ENCODE results near the gene MAD1L1.
"Not testable (repeated sequence)": the region's sequence is repeated elsewhere in the genome, so short reads cannot be mapped to it uniquely, and the experiment has no call there.

MAD1L1 gene

DNA sequence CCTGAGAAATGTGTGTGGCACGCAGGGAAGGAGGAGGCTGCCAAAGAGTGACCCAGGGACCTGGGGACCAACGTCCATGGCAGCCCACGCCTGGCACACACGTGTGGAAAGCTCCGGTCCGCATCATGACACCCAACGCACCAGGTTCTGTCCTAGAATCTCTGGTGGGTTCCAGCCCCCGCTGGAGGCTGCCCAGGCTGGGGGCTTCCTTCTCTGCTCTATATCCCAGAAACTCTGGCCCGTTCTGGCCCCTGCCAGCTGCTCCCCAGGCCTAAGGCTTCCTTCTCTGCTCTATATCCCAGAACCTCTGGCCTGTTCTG, 300.8 kb downstream of the MAD1L1 start:
- no peak for DNase-seq

DNA sequence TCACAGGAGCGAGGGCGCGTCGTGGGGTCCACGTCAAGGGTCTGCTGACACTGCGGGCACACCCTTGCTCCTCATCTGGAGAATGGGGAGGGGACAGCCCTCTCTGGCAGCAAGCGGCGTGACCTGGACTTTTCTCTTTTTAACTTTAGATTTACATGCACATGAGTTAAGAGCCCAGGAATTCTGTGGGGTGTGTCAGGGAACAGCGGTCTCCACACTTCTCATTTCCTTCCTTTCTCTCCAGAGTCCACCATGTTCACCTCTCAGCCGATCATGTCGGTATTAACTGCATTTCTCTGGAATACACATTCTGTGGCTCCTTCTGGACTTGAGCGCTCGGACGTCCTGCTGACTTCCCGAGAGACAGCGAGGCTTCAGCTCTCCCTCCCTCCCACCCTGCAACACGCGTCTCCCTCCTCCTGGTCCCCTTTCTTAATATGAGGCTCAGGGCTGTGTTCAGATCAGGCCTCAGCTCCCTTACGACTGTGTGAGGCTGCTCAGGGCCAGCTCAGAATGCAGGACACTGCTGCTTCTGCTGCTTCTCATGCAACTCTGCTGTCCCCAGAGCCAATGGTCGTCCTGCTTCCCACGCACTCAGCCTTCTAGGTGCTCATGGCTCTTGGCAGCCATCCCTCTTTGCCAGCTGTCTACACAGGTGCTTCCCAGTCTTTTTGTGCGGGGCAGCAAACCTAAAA, 301.3 kb downstream of the MAD1L1 start:
- no peak for DNase-seq

DNA sequence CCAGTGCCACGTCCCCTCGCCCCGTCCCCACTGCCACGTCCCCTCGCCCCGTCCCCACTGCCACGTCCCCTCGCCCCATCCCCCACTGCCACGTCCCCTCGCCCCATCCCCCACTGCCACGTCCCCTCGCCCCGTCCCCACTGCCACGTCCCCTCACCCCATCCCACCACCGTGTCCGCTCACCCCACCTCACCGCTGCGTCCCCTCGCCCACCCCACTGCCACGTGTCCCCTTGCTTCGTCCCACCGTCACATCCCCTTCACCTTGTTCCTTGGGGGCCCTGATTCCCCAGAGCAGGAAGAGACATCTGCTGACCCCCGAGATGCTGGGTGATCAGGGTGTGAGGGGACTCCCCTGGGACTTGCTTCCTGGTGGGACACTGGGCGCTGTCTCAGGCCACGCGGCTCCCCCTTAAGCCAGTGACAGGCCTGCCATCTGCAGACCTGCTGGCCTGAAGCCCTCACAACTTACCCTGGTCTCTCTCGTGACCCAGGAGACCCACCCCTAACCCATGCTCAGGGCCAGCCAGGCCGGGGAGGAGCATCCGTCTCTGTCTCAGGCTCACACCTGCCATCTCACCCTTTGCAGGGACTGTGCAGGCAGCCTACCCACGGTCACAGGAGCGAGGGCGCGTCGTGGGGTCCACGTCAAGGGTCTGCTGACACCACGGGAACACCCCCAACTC, 302.2 kb downstream of the MAD1L1 start:
- DNase-seq = no peak

DNA sequence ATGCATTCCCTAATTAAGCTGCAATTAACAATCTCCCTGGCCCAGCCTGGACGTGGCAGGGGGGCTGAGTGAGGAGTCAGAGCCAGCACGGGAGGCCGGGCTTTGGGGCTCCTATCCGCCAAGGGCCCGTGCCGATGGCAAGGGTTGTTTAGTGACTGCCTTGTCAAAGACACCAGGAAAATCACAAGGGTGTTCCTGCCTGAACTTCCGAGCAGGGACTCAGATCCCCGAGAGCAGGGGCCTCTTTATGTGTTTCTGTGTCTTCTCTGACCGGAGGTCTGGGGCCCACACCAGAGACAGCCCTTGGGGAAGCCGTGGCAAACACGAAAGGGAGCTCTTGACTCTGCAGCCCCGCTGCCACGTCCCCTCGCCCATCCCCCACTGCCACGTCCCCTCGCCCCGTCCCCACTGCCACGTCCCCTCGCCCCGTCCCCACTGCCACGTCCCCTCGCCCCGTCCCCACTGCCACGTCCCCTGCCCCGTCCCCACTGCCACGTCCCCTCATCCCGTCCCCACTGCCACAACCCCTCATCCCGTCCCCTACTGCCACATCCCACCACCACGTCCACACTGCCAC, 303.3 kb downstream of the MAD1L1 start:
- DNase-seq = not testable (repeated sequence)

DNA sequence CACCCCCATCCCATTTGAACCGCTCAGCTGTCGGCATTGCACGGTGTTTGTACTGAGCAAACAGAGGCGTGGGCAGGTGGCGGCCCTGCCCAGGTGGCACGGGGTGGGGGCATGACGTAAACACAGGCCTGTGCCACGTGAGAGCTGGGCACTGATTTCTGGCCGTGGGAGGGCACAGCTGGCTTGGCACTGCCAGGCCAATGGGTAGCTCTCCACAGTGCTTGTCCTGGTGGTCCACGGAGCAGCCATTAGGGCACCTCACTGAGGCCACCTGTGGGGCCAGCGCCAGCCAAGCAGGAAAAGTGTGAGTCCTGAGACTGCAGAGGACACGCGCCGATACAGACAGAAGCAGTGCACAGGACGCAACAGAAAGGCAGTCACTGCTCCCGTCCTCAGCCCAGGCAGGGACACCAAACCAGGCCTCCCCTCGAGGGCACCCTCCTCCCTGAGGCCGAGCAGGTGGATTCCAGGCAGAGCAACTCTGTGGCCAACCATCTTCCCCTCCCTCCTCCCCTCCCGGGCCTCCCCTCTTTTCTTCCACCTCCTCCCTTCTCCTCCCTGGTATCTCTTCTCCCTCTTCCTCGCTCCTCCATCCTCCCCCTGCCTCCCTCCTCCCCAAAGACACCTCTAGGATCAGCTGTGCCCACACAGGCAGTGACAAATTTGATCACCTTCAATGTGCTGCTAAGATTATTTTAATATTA, 303.9 kb downstream of the MAD1L1 start:
- no peak for DNase-seq

DNA sequence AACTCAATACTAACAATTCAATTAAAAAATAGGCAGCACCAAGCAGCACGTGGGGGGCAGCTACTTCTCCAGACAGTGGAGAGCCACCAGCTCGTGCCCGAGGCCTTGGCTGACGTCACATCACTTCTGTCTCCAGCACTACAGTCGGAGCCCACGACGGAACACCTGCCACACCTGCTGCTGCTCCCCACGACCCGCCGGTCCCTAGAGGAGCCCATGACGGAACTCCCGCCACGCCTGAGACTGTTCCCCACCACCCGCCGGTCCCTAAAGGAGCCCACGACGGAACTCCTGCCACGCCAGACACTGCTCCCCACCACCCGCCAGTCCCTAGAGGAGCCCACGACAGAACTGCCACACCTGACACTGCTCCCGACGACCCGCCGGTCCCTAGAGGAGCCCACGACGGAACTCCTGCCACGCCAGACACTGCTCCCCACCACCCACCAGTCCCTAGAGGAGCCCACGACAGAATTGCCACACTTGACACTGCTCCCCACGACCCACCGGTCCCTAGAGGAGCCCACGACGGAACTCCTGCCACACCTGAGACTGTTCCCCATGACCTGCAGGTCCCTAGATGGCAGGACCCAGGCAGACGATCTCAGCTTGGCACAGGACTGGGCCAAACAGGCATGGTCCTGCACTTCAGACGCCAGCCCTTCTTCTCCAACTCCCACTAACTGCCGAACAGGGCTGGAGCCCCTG, 304.7 kb downstream of the MAD1L1 start:
- DNase-seq = no peak

- no peak for DNase-seq
These were observed 305.8 kb downstream of the MAD1L1 start for GRCh38 chr7:1926908-1927306.

GRCh38 chr7:1925973-1926907, 306.5 kb downstream of the MAD1L1 start:
- DNase-seq = peak; percentile 54

DNA sequence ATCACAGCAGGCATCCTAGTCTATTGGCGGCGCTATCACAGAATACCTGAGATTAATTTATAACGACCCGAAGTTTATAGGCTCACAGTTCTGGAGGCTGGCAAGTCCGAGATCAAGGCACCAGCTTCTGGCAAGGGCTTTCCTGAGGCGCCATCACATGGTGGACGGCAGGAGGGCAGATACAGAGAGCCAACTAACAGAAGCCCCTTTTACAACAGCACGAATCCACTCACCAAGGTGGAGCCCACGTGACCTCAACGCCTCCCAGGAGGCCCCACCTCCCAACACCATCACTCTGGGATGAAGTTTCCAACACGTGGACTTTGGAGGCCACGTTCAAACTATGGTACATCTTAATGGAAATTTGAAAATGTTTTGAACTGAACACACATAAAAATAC, 307.4 kb downstream of the MAD1L1 start:
- DNase-seq = peak; percentile 77

DNA sequence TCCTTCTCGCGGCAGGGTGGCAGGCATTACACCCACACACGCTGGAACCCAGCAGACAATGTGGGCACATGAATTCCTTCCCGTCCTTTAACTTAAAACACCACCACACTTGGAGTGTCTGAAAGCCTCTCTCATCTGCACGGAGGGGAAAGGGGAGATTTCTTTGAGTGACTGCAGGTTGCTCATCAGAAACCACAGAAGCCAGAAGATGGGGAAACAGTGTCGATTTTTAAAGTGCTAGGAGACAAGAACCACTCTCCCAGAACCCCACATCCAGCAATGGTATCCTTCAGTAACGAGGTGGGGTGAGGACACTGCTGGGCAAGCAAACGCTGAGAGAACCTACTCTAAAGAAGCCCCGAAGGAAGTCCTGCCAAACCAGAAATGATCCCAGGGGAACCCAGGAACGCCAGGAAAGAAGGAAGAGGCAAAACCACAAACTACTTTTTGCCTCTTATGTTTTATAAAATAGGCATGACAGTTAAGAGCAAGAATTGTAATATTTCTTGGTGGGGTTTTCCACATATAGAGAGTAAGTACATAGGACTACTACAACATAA, 308.4 kb downstream of the MAD1L1 start:
- DNase-seq = peak; percentile 76

- DNase-seq = no peak
These were observed 309.1 kb downstream of the MAD1L1 start for GRCh38 chr7:1923409-1924257.

GRCh38 chr7:1922870-1923236, 309.9 kb downstream of the MAD1L1 start:
- DNase-seq = no peak

DNA sequence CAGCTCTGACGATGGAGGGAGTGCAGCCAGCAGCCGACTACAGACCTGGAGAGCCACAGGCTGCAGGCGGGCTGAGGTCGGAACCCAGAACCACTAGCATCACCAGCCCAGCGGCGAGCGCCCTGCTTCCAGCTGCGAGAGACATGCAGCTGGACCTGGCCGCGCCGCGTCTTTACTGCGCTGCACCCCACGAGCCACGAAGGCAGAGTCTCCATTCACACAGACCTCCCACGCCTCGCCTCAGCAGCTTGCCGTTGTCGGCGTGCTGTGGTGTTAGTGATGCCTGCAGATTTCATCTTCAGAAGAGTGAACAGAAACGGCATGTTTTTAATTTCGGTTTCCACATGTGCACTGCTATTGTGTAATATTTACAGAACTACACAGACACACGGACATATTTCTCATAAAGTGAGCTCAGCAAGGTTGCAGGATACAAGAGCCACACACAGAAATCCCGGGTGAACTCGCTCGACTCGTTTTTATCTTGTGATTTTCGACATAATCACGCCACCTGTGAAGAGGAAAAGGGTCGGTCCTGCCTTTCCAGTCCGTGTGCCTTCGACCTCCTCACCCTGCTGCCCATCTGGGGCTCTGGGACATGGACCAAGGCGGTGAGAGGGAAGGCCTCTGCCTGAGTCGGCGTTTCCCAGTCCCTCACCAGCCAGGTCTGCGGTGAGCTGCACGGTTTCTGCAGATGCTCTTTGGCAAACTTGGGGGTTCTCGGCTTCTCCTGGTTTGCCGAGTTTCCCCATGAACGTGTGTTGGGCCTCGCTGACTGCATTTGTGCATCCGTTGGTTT, 310.5 kb downstream of the MAD1L1 start:
- DNase-seq = no peak

GRCh38 chr7:1920881-1921280, 311.9 kb downstream of the MAD1L1 start:
- no peak for DNase-seq

DNA sequence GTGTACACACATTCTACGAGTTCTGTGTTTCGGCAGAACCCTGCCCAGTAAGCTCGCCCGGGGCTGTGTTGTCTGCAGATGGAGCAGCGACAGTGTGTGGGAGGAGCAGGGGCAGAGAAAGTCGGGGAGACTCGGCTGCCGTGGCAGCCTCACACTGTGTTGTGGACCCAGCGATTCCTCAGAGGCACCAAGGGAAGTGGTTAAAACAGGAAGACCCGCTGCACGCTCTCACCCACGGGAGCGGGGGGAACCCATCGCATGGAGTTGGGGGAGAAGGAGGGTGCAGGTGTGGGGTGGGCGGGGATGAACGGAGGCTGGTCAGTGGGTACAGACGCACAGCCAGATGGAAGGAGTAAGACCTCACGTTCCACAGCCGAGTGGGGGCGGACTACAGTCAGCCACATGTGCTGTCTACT, 312.5 kb downstream of the MAD1L1 start:
- DNase-seq = peak; percentile 73

DNA sequence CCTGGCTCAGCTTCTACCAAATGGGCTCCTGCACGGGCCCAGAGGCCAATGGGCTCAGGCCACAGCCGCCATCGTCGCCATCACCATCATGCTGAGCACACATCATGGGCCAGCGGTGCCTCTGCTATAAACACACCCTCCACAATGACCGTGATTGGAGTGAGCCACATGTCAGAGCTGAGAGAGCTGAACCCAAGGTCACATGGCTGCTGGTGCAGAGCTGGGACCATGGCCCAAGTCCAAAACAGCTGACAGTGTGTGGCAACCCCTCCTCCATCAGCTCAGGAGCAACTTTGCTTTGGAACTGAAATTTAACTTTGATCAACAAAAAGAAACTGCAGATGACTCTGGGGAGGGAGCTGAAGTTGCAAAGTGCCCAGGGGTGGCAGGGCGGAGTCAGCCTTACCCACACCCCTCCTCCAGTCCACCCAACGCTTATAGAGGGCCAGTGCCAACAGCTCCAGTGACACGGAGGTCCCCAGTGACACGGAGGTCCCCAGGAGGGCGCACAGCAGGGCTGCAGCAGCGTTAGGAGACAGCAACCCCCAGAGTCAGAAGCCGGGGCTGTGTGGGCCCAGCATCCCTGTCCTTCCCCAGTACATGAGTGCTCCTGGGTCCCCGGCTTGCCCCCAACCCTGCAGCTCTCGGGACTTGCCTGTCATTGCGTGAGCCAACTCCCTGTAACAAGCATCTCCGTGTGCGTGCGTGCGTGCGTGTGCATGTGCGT, 313.0 kb downstream of the MAD1L1 start:
- peak; percentile 17 for DNase-seq

DNA sequence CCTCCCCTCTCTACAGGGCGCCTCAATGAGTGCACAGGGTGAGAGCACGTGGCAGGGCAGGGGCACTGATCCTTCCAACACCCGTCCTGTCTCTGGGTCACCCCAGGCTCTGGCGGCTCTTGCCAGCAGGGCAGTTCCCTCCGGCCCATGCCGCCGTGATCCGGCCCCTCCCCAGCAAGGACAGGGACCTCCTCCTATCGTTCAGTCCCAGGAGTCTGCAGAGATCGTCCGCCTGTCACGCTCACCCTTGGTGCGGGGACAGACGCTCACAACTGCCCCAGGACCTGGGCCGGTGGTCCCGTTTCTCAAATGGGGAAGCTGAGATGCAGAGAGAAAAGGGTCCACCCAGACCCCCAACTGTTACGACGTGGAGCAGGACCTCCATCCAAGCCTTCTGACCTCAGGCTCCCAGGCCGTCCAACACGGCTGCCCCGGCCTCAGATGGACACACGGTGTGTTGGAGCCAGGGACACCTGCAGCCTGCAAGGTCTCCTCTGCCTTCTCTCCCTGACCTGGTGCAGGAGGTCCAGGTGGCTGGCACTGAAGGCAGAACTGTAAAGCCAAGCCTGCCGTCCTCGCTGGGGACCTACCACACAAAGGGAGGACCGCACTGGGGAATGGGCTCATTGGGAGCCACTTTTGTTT, 313.7 kb downstream of the MAD1L1 start:
- no peak for DNase-seq

DNA sequence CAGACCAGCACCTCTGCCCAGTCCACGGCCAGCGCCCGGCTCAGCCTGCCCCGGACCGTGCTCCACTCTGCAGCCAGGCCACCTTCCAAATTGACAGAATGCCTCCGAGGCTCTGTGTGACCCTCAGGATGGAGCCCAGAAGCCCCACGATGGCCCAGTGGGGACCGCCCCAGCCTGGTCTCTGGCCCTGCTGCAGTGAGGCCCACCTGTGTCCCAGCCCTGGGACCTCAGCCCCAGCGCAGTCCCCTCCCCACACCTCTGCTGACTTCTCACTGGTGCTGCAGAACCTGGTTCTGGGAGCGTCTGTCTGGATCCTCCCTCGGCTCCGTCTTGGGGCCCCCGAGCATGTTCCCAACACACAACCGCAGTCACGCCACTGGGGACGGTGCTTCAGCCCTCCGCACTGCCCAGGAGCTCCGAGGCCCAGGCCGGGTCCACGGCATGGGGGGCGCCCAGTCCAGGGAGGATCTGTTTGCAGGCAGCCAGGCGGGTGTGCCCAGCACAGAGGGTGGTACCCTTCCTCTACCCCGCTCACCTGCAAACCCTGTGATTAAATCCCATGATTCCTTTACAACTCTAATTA, 314.6 kb downstream of the MAD1L1 start:
- no peak for DNase-seq
